Measurements from ENCODE around the gene OSMR. TPM values are rescaled to one million over a fixed set of nuclear protein-coding genes. Genes with fewer than 3 reads are reported as not detected.

Gene OSMR
- total and polyA plus RNA-seq, 2 donors (not counting 1 experiment from before 2014, with no cell fraction given), result not detected

- ChIA-PET CTCF (interaction anchor here (1.1 kb wide), 1 partner anchor 361 kb away, joined by 4 read pairs; no protein-coding TSS in a partner anchor), POLR2A (no interaction called here)
- H3K27ac ChIP-seq (ENCODE audit: low read length in 2 of 2), result no peak overlapping the region
- intact Hi-C loops (cut with micrococcal nuclease), result no loop called here
- H3K36me3 ChIP-seq (replicated peaks in 1 of 2; ENCODE audit: control extremely low read depth in 1 of 2, control insufficient read depth in 1 of 2, extremely low read depth in 1 of 2, insufficient read depth in 2 of 2, low read length in 1 of 2), result no peaks in the 10 kb centered on the region
- Mint-ChIP-seq H3K27ac (no peak overlapping the region), H3K27me3 (peaks cover 18% of the 10 kb centered on the region), H3K4me1 (no peaks in the 10 kb centered on the region), H3K4me3 (no peak overlapping the region), H3K9me3 (ENCODE audit: insufficient read depth) (no peaks in the 10 kb centered on the region)
- peaks cover 0 to 4% (median 0%) of the 10 kb centered on the region in 4 experiments for H3K27me3 ChIP-seq (replicated peaks in 1 of 4; ENCODE audit: control extremely low read depth in 1 of 4, control insufficient read depth in 3 of 4, insufficient read depth in 4 of 4, low read length in 3 of 4)
- H3K79me2 ChIP-seq (ENCODE audit: control insufficient read depth, insufficient read depth, low read length), result no peaks in the 10 kb centered on the region
- no peak overlapping the region for H3K4me3 ChIP-seq (ENCODE audit: control extremely low read depth in 1 of 5, extremely low read depth in 1 of 5, insufficient read depth in 1 of 5, low read depth in 2 of 5, low read length in 4 of 5)
- no peaks in the 10 kb centered on the region for H3K9me3 ChIP-seq (ENCODE audit: control extremely low read depth in 1 of 3, control insufficient read depth in 2 of 3, insufficient read depth in 1 of 3, low read length in 2 of 3)
- no peak overlapping the region for H3K4me2 ChIP-seq (replicated peaks; ENCODE audit: low read depth, low read length, poor library complexity, severe bottlenecking)
- DNase-seq, result no peak
- H3K9ac ChIP-seq (ENCODE audit: low read length), result no peak overlapping the region
- H3K4me1 ChIP-seq (ENCODE audit: control insufficient read depth in 2 of 2, insufficient read depth in 2 of 2, low read length in 2 of 2), result no peaks in the 10 kb centered on the region
- H4K20me1 ChIP-seq (ENCODE audit: control insufficient read depth, insufficient read depth, low read length, poor library complexity, severe bottlenecking), result no peaks in the 10 kb centered on the region
- no peak overlapping the region for H2AFZ ChIP-seq (ENCODE audit: insufficient read depth, low read depth, low read length, poor library complexity, severe bottlenecking)
- ATAC-seq (ENCODE audit: low read depth), result no peak
- WGBS (ENCODE audit: insufficient coverage), result no CpG with 5 or more reads among the region's 6 CpGs
- TF ChIP-seq EZH2 (IDR thresholded peaks at IDR 0.05; ENCODE audit: borderline replicate concordance, insufficient read depth, low read depth, low read length, poor library complexity, severe bottlenecking) (no peak), CTCF (IDR thresholded peaks at IDR 0.05) (no peak)
Measured at GRCh38 chr5:38803246-38803645, 42.6 kb upstream of the OSMR start.

- Histone ChIP-seq H3K79me2 (ENCODE audit: control insufficient read depth, insufficient read depth, low read length) (no peaks in the 10 kb centered on the region), H3K27me3 (replicated peaks in 1 of 4; ENCODE audit: control extremely low read depth in 1 of 4, control insufficient read depth in 3 of 4, insufficient read depth in 4 of 4, low read length in 3 of 4) (no peaks in the 10 kb centered on the region), H3K4me3 (ENCODE audit: control extremely low read depth in 1 of 5, extremely low read depth in 1 of 5, insufficient read depth in 1 of 5, low read depth in 2 of 5, low read length in 4 of 5) (no peak overlapping the region), H3K4me1 (ENCODE audit: control insufficient read depth in 2 of 2, insufficient read depth in 2 of 2, low read length in 2 of 2) (no peaks in the 10 kb centered on the region), H3K9ac (ENCODE audit: low read length) (no peak overlapping the region), H4K20me1 (ENCODE audit: control insufficient read depth, insufficient read depth, low read length, poor library complexity, severe bottlenecking) (no peaks in the 10 kb centered on the region), H3K36me3 (replicated peaks in 1 of 2; ENCODE audit: control extremely low read depth in 1 of 2, control insufficient read depth in 1 of 2, extremely low read depth in 1 of 2, insufficient read depth in 2 of 2, low read length in 1 of 2) (no peaks in the 10 kb centered on the region), H2AFZ (ENCODE audit: insufficient read depth, low read depth, low read length, poor library complexity, severe bottlenecking) (no peak overlapping the region), H3K9me3 (ENCODE audit: control extremely low read depth in 1 of 3, control insufficient read depth in 2 of 3, insufficient read depth in 1 of 3, low read length in 2 of 3) (no peaks in the 10 kb centered on the region), H3K4me2 (replicated peaks; ENCODE audit: low read depth, low read length, poor library complexity, severe bottlenecking) (no peak overlapping the region), H3K27ac (ENCODE audit: low read length in 2 of 2) (no peak overlapping the region)
- ATAC-seq (ENCODE audit: low read depth) (no peak), DNase-seq (no peak)
- Mint-ChIP-seq H3K27me3 (peaks cover 18% of the 10 kb centered on the region), H3K4me3 (no peak overlapping the region), H3K9me3 (ENCODE audit: insufficient read depth) (no peaks in the 10 kb centered on the region), H3K4me1 (no peaks in the 10 kb centered on the region), H3K27ac (no peak overlapping the region)
- WGBS (ENCODE audit: insufficient coverage), result 47% methylated on average over 3 of the region's 4 CpGs
- ChIA-PET POLR2A (no interaction called here), CTCF (no interaction called here)
- no peak for TF ChIP-seq CTCF (IDR thresholded peaks at IDR 0.05)
- no peak for TF ChIP-seq EZH2 (IDR thresholded peaks at IDR 0.05; ENCODE audit: borderline replicate concordance, insufficient read depth, low read depth, low read length, poor library complexity, severe bottlenecking)
- intact Hi-C loops (cut with micrococcal nuclease), result loop anchor here (5.0 kb wide), 1 partner anchor 365 kb away; no protein-coding TSS in a partner anchor
Measured at GRCh38 chr5:38806775-38807258, 39.0 kb upstream of the OSMR start.
